Common myeloid progenitor, CD34-positive (primary cell): ENCODE data around the gene MRPL45.

Experiments
- CTCF ChIA-PET: fragments of 350-600 bp; sonication (Branson Sonifier 250); formaldehyde crosslinking; loops from one replicate; lab custom pipeline; 2021; ENCODE audit warnings: antibody characterized with exemption; lab: Charles Lee
- POLR2A ChIA-PET: fragments of 350-600 bp; sonication (Branson Sonifier 250); formaldehyde crosslinking; loops from one replicate; lab custom pipeline; 2021; ENCODE audit warnings: antibody characterized with exemption; lab: Charles Lee
- DNase-seq, 3 donors: peaks; one replicate each; pipeline versions ENCODE4 v3.0.0 to v3.0.0-alpha.2; 2013
- H3K27ac ChIP-seq, 2 experiments: 1 replicate in 1 of 2; 2 replicates in 1 of 2; pipeline ENCODE4 v1.7.0; 2013; ENCODE audit warnings: inconsistent platforms in 2 of 2, low read length in 2 of 2, mild to moderate bottlenecking in 2 of 2, low read depth in 1 of 2, moderate library complexity in 1 of 2; ENCODE audit not compliant: severe bottlenecking in 2 of 2, insufficient read depth in 1 of 2, poor library complexity in 1 of 2
- H3K27me3 ChIP-seq, 5 experiments: replicated peaks in 2 of 5; 1 replicate in 3 of 5; 2 replicates in 2 of 5; pipeline versions ENCODE4 v1.6.1 to v1.7.0; 2013; ENCODE audit warnings: low read length in 4 of 5, mild to moderate bottlenecking in 2 of 5, moderate library complexity in 2 of 5, inconsistent platforms in 1 of 5; ENCODE audit not compliant: insufficient read depth in 5 of 5, control insufficient read depth in 4 of 5
- H3K36me3 ChIP-seq, 4 experiments: 1 replicate in 2 of 4; 2 replicates in 2 of 4; pipeline versions ENCODE4 v1.6.1 to v1.7.0; 2013; ENCODE audit warnings: low read length in 3 of 4, control low read depth in 1 of 4, mild to moderate bottlenecking in 1 of 4; ENCODE audit not compliant: control insufficient read depth in 4 of 4, insufficient read depth in 4 of 4
- H3K4me1 ChIP-seq, 4 experiments: 1 replicate in 3 of 4; 2 replicates in 1 of 4; pipeline versions ENCODE4 v1.6.1 to v1.7.1; 2013; ENCODE audit warnings: low read length in 3 of 4, mild to moderate bottlenecking in 3 of 4, control low read depth in 1 of 4, inconsistent platforms in 1 of 4, moderate library complexity in 1 of 4; ENCODE audit not compliant: control insufficient read depth in 4 of 4, insufficient read depth in 4 of 4; ENCODE audit errors: control extremely low read depth in 1 of 4
- H3K4me3 ChIP-seq, 7 experiments: 1 replicate in 4 of 7; 2 replicates in 3 of 7; pipeline versions ENCODE4 v1.5.1 to v1.7.0; 2013; ENCODE audit warnings: mild to moderate bottlenecking in 7 of 7, low read length in 6 of 7, moderate library complexity in 6 of 7, inconsistent platforms in 2 of 7, low read depth in 2 of 7, control low read depth in 1 of 7; ENCODE audit not compliant: insufficient read depth in 4 of 7, control insufficient read depth in 1 of 7; ENCODE audit errors: extremely low read depth in 1 of 7
- H3K9me3 ChIP-seq, 5 experiments: 1 replicate in 4 of 5; 2 replicates in 1 of 5; pipeline versions ENCODE4 v1.6.1 to v1.7.1; 2013; ENCODE audit warnings: low read length in 4 of 5, mild to moderate bottlenecking in 2 of 5, inconsistent platforms in 1 of 5, low read depth in 1 of 5, moderate library complexity in 1 of 5; ENCODE audit not compliant: control insufficient read depth in 4 of 5, insufficient read depth in 2 of 5; ENCODE audit errors: control extremely low read depth in 1 of 5
- WGBS: methylation state at CpG from one replicate; pipeline ENCODE4 v1.1.5; 2013; ENCODE audit not compliant: insufficient coverage; 5-methylcytosine and 5-hydroxymethylcytosine counted together

MRPL45 gene

DNA sequence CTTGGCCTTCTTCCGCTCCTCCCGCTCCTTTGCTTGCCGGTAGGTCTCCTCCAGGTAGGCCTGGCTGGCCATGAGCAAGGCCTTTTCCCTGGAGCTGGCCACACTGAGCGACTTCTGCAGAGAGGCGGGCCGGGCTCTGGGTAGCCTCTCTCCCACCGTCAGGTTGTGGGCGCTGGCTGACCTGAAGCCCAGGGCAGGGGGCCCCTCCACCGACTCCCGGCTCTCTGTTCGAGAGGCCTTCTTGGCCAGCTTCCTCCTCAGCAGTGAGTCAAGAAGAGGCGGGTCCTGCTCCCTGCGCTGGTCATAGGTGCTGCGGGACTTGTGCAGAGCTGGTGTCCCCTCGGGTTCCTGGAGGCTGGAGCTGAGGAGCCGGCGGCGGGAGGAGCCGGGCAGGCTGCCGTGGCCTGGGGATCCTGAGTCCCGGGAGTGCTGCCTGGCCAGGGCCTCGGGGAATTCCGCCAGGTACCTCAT lies 34.0 kb downstream of the MRPL45 start:
- WGBS: 96% methylated on average over 23 of the region's 23 CpGs
- no peak for DNase-seq
- ChIA-PET CTCF (interaction anchor here (1.5 to 4.1 kb wide), 3 partner anchors 12 to 82 kb away, joined by 4 to 30 read pairs (median 13); partner anchors contain the start of gene GPR179), POLR2A (no interaction called here)
- Histone ChIP-seq H3K27me3 (no peaks in the 10 kb centered on the region), H3K4me3 (no peak overlapping the region), H3K36me3 (no peaks in the 10 kb centered on the region), H3K27ac (no peak overlapping the region), H3K9me3 (no peaks in the 10 kb centered on the region), H3K4me1 (peaks cover 0 to 18% (median 14%) of the 10 kb centered on the region in 4 experiments)

DNA sequence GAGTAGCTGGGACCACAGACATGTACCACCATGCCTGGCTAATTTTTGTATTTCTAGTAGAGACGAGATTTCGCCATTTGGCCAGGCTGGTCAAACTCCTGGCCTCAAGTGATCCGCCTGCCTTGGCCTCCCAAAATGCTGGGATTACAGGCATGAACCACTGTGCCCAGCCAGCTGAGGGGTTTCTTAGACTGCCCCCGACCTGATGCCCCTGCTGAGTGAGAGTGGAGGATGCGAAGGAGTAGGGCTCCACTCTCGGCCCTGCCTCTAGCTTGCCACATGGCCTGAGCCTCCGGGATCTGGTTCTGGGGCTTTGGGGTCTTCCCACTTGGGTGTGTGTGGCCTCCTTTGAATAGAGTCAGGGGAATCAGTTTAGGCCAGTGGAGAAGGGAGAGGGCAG lies 35.8 kb downstream of the MRPL45 start:
- no peak for DNase-seq
- POLR2A ChIA-PET: no interaction called here
- H3K27me3 ChIP-seq: no peaks in the 10 kb centered on the region

DNA sequence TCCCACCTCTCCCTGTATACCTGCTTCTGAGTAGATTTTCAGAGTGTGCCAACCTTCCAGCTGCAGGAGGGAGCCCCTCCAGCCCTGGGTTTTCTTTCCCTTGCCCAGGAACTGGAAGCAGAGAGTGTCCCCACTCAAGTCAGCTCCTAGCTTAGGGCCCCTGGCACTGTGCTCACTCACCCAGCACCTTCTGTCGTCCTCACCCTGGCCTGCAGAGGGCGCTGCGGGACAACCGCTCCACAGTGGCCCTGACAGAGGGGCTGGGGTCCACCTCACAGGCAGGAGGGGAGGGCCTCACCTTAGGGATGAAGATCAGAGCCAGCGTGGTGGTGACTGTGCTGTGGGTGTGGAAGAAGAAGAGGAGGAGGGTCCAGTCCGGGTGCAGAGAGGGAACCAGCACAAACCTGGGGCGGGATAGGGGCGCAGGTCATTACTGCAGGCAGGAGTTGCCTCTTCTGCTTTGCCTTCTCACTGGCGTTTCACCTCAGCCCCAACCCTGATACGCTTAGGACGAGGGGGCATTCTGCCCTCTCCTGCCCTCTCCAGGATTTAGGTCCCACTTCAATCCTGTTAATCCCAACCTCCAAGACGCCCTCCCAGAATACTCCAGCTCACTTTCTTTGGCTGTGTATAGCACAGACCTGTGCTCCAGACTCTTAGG lies 36.8 kb downstream of the MRPL45 start:
- H3K4me1 ChIP-seq: no peaks in the 10 kb centered on the region
- no peak overlapping the region for H3K4me3 ChIP-seq
- 81% methylated on average over 8 of the region's 12 CpGs for WGBS
- no peaks in the 10 kb centered on the region for H3K36me3 ChIP-seq
- CTCF ChIA-PET: interaction anchor here (0.7 to 4.1 kb wide), 7 partner anchors 8 to 116 kb away, joined by 3 to 30 read pairs (median 5); partner anchors contain the start of gene GPR179
- no peak overlapping the region for H3K27ac ChIP-seq
- H3K27me3 ChIP-seq: no peaks in the 10 kb centered on the region
- POLR2A ChIA-PET: no interaction called here
- peak in 2 of 3 donors; percentile 36 to 53 for DNase-seq
- no peaks in the 10 kb centered on the region for H3K9me3 ChIP-seq

More for the DNA sequence above, 35.8 kb downstream of the MRPL45 start:
- WGBS: 92% methylated on average over 7 of the region's 7 CpGs
- H3K4me3 ChIP-seq: no peak overlapping the region
- H3K27ac ChIP-seq: no peak overlapping the region
- H3K4me1 ChIP-seq: peaks cover 0 to 2% (median 0%) of the 10 kb centered on the region in 4 experiments
- no peaks in the 10 kb centered on the region for H3K9me3 ChIP-seq
- no peaks in the 10 kb centered on the region for H3K36me3 ChIP-seq
- CTCF ChIA-PET: interaction anchor here (0.7 to 4.1 kb wide), 6 partner anchors 7 to 117 kb away, joined by 3 to 30 read pairs (median 6); partner anchors contain the start of gene GPR179

DNA sequence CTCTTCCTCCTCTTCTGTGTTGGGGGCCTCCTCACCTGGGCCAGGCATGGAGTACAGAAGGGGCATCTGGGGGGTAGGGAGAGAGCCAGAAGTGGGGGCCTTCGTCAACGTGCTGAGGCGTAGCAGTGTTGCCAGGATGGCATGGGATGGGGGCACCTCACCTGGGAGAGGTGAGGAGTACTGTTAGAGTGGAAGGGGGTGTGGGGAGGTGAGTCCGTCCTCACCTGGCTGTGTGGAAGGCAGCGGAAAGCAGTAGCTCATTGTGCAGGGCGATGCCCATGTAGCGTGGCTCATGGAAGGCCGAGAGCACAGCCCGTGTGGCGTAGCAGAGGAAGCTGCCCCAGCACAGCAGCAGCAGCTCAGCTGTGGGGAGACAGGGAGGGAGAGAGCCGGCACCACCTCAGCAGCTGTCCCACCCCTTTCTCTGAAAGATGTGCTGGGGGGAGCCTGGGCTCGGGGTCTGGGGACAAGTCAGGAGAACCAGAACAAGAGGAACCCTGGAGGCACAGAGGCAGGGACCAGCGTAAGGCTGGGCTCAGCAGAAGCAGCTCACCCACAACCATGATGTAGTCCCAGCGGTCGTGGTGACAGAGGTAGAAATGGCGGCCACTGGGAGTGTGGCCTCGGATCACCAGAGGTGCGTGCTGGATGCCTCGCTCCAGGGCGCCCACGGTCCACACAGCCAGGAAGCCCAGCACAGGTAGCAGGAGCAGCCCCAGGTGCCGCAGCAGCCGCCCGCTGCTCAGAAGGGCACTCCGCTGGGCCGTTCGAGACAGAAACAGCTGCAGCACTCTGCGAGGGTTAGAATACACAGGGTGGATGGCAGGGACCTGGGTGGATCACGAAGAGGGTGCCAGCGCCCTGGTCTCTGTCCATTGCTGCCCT lies 37.8 kb downstream of the MRPL45 start:
- Histone ChIP-seq H3K9me3 (no peaks in the 10 kb centered on the region), H3K27ac (no peak overlapping the region), H3K36me3 (no peaks in the 10 kb centered on the region), H3K4me1 (no peaks in the 10 kb centered on the region), H3K4me3 (no peak overlapping the region), H3K27me3 (no peaks in the 10 kb centered on the region)
- WGBS: 94% methylated on average over 26 of the region's 30 CpGs
- ChIA-PET POLR2A (no interaction called here), CTCF (interaction anchor here (1.0 to 4.1 kb wide), 5 partner anchors 8 to 52 kb away, joined by 3 to 30 read pairs (median 3); partner anchors contain the start of gene GPR179)
- DNase-seq: no peak

DNA sequence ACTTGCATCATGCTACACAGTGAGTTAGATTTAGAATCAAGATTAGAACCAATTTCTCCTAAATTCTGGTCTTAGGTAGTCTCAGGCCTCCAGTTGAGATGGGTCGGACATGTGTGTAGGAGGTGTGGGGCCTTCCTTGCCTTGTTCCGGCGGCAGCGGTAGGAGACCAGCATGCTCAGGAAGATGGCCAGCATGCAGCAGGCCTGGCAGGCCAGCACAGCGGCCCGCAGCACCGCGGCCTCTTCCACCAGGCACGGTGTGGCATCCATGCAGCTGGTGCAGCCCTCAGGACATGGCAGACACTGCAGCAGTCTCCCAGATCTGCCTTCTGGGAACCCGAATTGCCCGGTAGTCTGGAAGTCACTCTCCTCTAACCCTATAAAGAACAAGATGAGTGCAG lies 39.9 kb downstream of the MRPL45 start:
- Histone ChIP-seq H3K27me3 (no peaks in the 10 kb centered on the region), H3K9me3 (no peaks in the 10 kb centered on the region), H3K4me3 (no peak overlapping the region), H3K36me3 (no peaks in the 10 kb centered on the region), H3K27ac (no peak overlapping the region), H3K4me1 (no peaks in the 10 kb centered on the region)
- ChIA-PET CTCF (interaction anchor here (1.4 to 2.4 kb wide), 2 partner anchors 9 to 12 kb away, joined by 4 to 17 read pairs; no protein-coding TSS in a partner anchor), POLR2A (no interaction called here)
- DNase-seq: no peak
- 93% methylated on average over 10 of the region's 11 CpGs for WGBS

DNA sequence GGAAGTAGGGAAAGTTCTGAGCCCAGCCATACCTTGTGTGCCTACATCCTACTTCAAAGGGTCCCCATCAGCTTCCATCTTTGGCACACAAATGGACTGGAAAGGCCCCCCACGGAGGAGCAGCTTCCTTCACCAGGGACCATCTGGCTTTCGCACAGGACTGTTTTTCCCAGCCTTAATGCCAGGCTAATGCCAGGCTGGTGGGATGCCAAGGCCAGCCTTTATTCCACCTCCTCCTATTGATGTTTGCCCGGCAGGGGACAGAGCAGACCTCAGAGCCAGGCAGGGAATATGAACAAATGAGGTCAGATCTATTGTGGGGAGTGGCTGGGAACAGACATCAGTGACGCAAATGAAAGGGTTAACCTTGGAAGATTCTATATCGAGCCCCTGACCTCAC lies 41.1 kb downstream of the MRPL45 start:
- 100% methylated on average over 4 of the region's 5 CpGs for WGBS
- POLR2A ChIA-PET: no interaction called here
- H3K9me3 ChIP-seq: no peaks in the 10 kb centered on the region
- no peak overlapping the region for H3K4me3 ChIP-seq
- CTCF ChIA-PET: interaction anchor here (1.0 to 2.2 kb wide), 4 partner anchors 10 to 169 kb away, joined by 3 to 14 read pairs (median 4); no protein-coding TSS in a partner anchor
- no peaks in the 10 kb centered on the region for H3K4me1 ChIP-seq
- no peaks in the 10 kb centered on the region for H3K36me3 ChIP-seq
- no peak overlapping the region for H3K27ac ChIP-seq
- no peak for DNase-seq
- no peaks in the 10 kb centered on the region for H3K27me3 ChIP-seq
